Measurements from ENCODE around the gene PRKN.

PRKN gene

GRCh38 chr6:161370880-161371279 lies 1356.7 kb downstream of the PRKN start:
- no peaks in the 10 kb centered on the region for H3K9me3 ChIP-seq
- no peak overlapping the region for H3K4me3 ChIP-seq
- no peaks in the 10 kb centered on the region for H3K36me3 ChIP-seq
- no peak for DNase-seq
- intact Hi-C loops (cut with DNase I; ENCODE audit: low total_unique reads), result loop anchor here (5.0 kb wide), 2 partner anchors 214 to 439 kb away; no protein-coding TSS in a partner anchor
- no peak overlapping the region for H3K27ac ChIP-seq
- peak; percentile 70 to 74 for TF ChIP-seq CTCF (IDR thresholded peaks at IDR 0.05)
- H3K4me1 ChIP-seq, result peaks cover 0 to 12% (median 6%) of the 10 kb centered on the region in 4 donors
- no peaks in the 10 kb centered on the region for H3K27me3 ChIP-seq

GRCh38 chr6:161369339-161369738 lies 1358.2 kb downstream of the PRKN start:
- H3K27ac ChIP-seq, result no peak overlapping the region
- H3K36me3 ChIP-seq, result no peaks in the 10 kb centered on the region
- peaks cover 0 to 2% (median 0%) of the 10 kb centered on the region in 3 donors for H3K9me3 ChIP-seq
- DNase-seq, result no peak
- intact Hi-C loops (cut with DNase I; ENCODE audit: low total_unique reads), result no loop called here
- no peaks in the 10 kb centered on the region for H3K27me3 ChIP-seq
- no peak for TF ChIP-seq CTCF (IDR thresholded peaks at IDR 0.05)
- peaks cover 0 to 5% (median 2%) of the 10 kb centered on the region in 4 donors for H3K4me1 ChIP-seq
- H3K4me3 ChIP-seq, result no peak overlapping the region

GRCh38 chr6:161368514-161368913 lies 1359.1 kb downstream of the PRKN start:
- Histone ChIP-seq H3K27me3 (no peaks in the 10 kb centered on the region), H3K4me3 (no peak overlapping the region), H3K36me3 (no peaks in the 10 kb centered on the region), H3K4me1 (no peaks in the 10 kb centered on the region), H3K9me3 (peaks cover 0 to 11% (median 0%) of the 10 kb centered on the region in 3 donors), H3K27ac (no peak overlapping the region)
- intact Hi-C loops (cut with DNase I; ENCODE audit: low total_unique reads), result no loop called here
- DNase-seq, result no peak
- TF ChIP-seq CTCF (IDR thresholded peaks at IDR 0.05), result no peak

GRCh38 chr6:161367472-161367871 lies 1360.1 kb downstream of the PRKN start:
- intact Hi-C loops (cut with DNase I; ENCODE audit: low total_unique reads), result no loop called here
- Histone ChIP-seq H3K27me3 (no peaks in the 10 kb centered on the region), H3K9me3 (peaks cover 0 to 18% (median 0%) of the 10 kb centered on the region in 3 donors), H3K4me1 (no peaks in the 10 kb centered on the region), H3K27ac (no peak overlapping the region), H3K4me3 (no peak overlapping the region), H3K36me3 (no peaks in the 10 kb centered on the region)
- no peak for TF ChIP-seq CTCF (IDR thresholded peaks at IDR 0.05)
- no peak for DNase-seq

GRCh38 chr6:161366301-161366923 lies 1361.2 kb downstream of the PRKN start:
- Histone ChIP-seq H3K27me3 (no peaks in the 10 kb centered on the region), H3K4me1 (no peaks in the 10 kb centered on the region), H3K27ac (no peak overlapping the region), H3K4me3 (no peak overlapping the region), H3K9me3 (peaks cover 0 to 18% (median 0%) of the 10 kb centered on the region in 3 donors), H3K36me3 (no peaks in the 10 kb centered on the region)
- no peak for DNase-seq
- intact Hi-C loops (cut with DNase I; ENCODE audit: low total_unique reads), result no loop called here
- no peak for TF ChIP-seq CTCF (IDR thresholded peaks at IDR 0.05)

Measured in tibial artery (tissue), 4 donors.